LNCAP (cell line): ENCODE measurements around the gene C14orf93.

Experiments
- TF ChIP-seq, protein P1 (sequence below): fragments of 450-650 bp; IDR thresholded peaks from 2 replicates; pipeline ENCODE4 v1.5.1; 2017; ENCODE audit warnings: mild to moderate bottlenecking

Gene C14orf93

GRCh38 chr14:23009483-23009938 lies 432 bp downstream of the C14orf93 start:
- TF ChIP-seq, protein P1, sequence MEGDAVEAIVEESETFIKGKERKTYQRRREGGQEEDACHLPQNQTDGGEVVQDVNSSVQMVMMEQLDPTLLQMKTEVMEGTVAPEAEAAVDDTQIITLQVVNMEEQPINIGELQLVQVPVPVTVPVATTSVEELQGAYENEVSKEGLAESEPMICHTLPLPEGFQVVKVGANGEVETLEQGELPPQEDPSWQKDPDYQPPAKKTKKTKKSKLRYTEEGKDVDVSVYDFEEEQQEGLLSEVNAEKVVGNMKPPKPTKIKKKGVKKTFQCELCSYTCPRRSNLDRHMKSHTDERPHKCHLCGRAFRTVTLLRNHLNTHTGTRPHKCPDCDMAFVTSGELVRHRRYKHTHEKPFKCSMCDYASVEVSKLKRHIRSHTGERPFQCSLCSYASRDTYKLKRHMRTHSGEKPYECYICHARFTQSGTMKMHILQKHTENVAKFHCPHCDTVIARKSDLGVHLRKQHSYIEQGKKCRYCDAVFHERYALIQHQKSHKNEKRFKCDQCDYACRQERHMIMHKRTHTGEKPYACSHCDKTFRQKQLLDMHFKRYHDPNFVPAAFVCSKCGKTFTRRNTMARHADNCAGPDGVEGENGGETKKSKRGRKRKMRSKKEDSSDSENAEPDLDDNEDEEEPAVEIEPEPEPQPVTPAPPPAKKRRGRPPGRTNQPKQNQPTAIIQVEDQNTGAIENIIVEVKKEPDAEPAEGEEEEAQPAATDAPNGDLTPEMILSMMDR: no peak

DNA sequence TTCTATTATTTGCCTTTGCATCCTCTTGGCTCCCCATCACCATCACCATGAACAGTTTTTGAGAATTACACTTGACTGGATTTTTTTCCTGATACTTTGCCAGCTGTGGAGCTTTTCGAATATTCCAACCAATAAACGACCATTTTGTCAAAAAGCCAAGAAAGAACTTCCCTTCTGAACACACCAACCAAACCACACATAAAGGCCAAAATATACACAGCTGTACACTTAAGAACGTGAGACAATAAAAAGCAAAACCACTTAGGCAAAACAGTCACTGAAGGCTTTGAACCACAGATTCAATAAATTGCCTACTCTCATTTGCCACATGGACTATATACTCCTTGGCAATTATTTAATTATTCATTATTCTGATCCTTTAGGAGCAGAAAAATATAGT lies 1.1 kb downstream of the C14orf93 start:
- TF ChIP-seq, protein P1: no peak

DNA sequence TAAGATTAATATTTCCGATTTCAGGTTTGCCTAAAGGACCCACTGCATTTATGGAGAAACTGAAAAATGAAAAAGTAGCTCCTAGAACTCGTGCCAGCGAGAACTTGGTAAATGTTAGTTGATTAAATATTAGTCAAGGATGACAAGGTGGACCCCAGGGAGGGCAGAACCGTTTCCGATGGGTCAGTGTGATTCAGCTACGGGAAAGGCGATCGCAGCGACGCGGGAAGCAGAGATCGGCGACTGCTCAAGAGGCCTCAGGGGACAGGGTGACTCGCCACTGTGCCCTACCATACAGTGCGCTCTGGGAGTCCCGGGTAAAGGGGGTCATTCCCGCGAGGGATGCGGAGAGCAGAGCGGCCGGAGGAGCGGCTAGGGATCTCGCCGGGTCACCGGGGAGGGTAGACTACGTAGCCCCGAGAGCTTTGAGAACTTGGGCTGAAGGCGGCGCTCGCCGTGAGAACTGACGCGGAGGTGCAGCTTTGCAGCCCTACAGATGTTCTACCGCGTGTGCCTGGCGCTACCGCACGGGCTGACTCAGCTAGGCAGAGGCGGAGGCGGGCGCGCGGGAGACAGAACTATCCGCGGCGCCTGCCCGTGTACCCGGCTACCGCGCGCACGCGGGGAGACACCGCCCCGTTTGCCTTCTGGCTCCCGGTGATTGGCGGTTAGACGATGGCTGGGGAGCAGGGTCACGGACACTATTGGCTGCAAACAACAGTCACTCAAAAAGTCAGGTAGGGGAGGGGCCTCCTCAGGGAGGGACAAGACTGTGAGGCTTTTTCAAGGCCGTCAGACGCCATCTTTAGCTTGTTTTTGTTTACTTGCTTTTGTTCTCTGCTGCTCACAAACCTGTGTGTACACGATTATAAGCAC lies 3.2 kb downstream of the C14orf93 start:
- TF ChIP-seq, protein P1: no peak; the same call in 1 of the 2 replicates

DNA sequence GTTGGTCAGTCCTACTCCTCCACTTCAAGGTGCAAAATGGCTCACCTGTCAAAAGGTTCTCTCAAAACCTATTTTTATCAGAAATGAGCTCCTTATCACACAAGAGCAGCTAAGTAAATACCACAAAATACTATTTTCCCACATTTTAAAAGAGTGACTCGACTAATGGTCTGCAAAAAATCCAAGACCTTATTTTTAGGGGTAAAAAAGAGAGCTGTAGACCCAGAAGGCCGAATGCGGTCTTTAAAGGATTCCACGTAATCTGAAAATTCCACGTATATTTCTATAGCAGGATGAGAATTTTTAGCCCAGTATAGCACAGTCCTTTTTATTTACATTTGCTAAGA lies 3.8 kb downstream of the C14orf93 start:
- TF ChIP-seq, protein P1: no peak

- TF ChIP-seq, protein P1: no peak
Observed at GRCh38 chr14:23005451-23006187, 4.3 kb downstream of the C14orf93 start.

DNA sequence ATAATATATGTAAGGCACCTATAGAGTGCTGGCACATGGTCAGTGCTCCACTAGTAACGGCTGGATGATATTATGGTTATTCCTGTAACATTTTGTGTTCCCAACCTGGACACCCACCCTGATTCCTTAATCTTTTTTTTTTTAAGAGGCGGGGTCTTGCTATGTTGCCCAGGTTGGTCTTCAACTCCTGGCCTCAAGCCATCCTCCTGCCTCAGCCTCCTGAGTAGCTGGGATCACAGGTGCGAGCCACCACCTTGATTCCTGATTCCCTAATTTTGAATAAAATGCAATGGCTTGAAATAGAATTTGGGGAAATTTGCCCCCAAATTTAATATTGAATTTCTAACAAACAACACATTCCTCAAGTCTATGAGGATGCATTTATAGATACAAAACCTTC lies 7.4 kb downstream of the C14orf93 start:
- TF ChIP-seq, protein P1: no peak

DNA sequence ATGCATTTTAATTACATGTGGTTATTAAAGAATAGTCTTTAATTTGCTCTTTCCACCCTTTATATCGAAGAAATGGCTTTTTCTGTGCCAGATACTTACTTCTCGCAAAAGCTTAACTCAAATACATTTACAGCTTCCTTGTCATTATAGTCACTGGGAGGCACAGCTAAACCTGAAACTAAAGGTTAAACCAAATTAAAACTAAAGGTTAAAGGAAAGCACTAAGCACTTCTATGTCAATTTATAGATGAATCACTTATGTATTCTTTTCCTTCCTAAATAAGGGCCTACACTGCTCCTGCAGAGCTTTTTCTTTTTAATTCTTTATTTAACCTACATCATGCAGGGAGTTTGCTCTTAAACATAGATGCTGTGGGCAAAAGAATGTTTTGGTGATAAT lies 9.1 kb downstream of the C14orf93 start:
- TF ChIP-seq, protein P1: no peak
